ENCODE data around the gene FOXK2.

DNA sequence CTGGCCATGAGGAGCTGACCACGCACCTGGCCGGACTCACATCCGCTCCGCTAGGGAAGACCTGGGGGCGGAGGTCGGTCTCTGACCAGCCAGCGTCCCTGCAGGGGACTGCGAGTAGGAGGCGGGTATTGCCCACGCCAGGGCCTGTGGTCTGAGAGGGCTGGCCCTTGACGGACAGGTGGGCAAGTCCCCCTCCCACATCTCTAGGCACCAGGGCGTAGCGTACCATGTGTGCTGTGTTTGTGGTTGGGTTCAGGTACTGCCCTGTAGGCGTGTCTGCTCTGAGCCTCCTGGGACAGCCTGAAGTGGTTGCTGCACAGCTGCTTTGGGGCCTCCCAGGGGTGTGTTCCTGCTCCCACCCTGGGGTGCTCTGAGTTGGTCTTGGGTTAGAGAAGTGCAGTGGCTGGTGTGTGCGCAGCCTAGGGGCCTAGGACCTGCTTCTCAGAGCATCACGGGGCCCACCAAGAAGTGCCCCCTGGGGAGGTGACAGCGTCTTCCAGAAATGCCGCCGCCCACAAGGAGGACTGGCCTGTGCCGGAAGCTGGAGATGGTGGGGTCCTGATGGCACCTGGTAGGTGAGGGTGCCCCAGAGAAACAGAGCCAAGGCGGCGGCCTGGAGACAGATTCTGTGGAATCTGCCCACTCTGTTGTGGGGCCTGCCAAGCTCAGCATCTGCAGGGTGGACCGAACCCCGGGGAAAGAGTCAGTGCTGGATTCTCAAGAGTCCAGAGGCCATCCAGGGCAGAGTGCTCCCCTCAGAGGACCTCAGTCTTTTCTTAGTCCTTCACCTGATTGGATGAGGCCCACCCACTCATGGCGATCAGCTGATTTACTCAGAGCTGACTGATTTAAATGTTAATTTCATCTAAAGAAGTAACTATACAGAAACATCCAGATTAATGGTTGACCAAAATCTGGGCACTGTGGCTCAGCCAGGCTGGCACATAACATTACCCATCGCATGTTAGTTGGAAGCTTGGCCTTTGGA, 80.4 kb downstream of the FOXK2 start:
- TF ChIP-seq, protein P1, sequence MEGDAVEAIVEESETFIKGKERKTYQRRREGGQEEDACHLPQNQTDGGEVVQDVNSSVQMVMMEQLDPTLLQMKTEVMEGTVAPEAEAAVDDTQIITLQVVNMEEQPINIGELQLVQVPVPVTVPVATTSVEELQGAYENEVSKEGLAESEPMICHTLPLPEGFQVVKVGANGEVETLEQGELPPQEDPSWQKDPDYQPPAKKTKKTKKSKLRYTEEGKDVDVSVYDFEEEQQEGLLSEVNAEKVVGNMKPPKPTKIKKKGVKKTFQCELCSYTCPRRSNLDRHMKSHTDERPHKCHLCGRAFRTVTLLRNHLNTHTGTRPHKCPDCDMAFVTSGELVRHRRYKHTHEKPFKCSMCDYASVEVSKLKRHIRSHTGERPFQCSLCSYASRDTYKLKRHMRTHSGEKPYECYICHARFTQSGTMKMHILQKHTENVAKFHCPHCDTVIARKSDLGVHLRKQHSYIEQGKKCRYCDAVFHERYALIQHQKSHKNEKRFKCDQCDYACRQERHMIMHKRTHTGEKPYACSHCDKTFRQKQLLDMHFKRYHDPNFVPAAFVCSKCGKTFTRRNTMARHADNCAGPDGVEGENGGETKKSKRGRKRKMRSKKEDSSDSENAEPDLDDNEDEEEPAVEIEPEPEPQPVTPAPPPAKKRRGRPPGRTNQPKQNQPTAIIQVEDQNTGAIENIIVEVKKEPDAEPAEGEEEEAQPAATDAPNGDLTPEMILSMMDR (conservative IDR thresholded peaks at IDR 0.05; ENCODE audit: low read length): no peak
- no peak for TF ChIP-seq EZH2phosphoT487 (IDR thresholded peaks at IDR 0.05; ENCODE audit: borderline replicate concordance, low read depth, low read length)
